Neutrophil (primary cell): ENCODE results near the gene FOXL1.

Source experiments
- H3K27ac ChIP-seq: fragments of 200-600 bp; sonication (generic); 2 replicates; pipeline ENCODE4 v1.5.1; 2016; ENCODE audit warnings: mild to moderate bottlenecking, moderate library complexity
- H3K27me3 ChIP-seq: fragments of 200-600 bp; sonication (generic); 2 replicates; pipeline ENCODE4 v1.6.0; 2016; ENCODE audit warnings: mild to moderate bottlenecking
- H3K36me3 ChIP-seq: fragments of 200-600 bp; sonication (generic); 2 replicates; pipeline ENCODE4 v1.5.1; 2017
- H3K4me1 ChIP-seq, 2 experiments: fragments of 200-600 bp in 1 of 2; sonication (generic) in 1 of 2; 1 replicate in 1 of 2; 2 replicates in 1 of 2; pipeline versions ENCODE4 v1.5.1 to v1.6.1; 2013 to 2016; ENCODE audit warnings: low read depth in 1 of 2, low read length in 1 of 2, mild to moderate bottlenecking in 1 of 2, moderate library complexity in 1 of 2; ENCODE audit not compliant: control insufficient read depth in 1 of 2, insufficient read depth in 1 of 2
- H3K4me3 ChIP-seq, 2 experiments: fragments of 200-600 bp in 1 of 2; sonication (generic) in 1 of 2; 1 replicate in 1 of 2; 2 replicates in 1 of 2; pipeline ENCODE4 v1.5.1; 2013 to 2016; ENCODE audit warnings: low read depth in 1 of 2, low read length in 1 of 2, mild to moderate bottlenecking in 1 of 2, moderate library complexity in 1 of 2
- H3K9me3 ChIP-seq: fragments of 200-600 bp; sonication (generic); 2 replicates; pipeline ENCODE4 v1.5.1; 2016
- TF ChIP-seq, protein P1 (sequence below): fragments of 200-600 bp; sonication (generic); IDR thresholded peaks from 2 replicates; pipeline ENCODE4 v1.5.1; 2016; ENCODE audit warnings: antibody characterized with exemption

FOXL1 gene

GRCh38 chr16:86618431-86619238, 40.3 kb downstream of the FOXL1 start:
- Histone ChIP-seq H3K27ac (no peak overlapping the region), H3K4me1 (no peaks in the 10 kb centered on the region), H3K4me3 (no peak overlapping the region), H3K9me3 (no peaks in the 10 kb centered on the region), H3K27me3 (no peaks in the 10 kb centered on the region), H3K36me3 (no peaks in the 10 kb centered on the region)
- TF ChIP-seq, protein P1, sequence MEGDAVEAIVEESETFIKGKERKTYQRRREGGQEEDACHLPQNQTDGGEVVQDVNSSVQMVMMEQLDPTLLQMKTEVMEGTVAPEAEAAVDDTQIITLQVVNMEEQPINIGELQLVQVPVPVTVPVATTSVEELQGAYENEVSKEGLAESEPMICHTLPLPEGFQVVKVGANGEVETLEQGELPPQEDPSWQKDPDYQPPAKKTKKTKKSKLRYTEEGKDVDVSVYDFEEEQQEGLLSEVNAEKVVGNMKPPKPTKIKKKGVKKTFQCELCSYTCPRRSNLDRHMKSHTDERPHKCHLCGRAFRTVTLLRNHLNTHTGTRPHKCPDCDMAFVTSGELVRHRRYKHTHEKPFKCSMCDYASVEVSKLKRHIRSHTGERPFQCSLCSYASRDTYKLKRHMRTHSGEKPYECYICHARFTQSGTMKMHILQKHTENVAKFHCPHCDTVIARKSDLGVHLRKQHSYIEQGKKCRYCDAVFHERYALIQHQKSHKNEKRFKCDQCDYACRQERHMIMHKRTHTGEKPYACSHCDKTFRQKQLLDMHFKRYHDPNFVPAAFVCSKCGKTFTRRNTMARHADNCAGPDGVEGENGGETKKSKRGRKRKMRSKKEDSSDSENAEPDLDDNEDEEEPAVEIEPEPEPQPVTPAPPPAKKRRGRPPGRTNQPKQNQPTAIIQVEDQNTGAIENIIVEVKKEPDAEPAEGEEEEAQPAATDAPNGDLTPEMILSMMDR: no peak

DNA sequence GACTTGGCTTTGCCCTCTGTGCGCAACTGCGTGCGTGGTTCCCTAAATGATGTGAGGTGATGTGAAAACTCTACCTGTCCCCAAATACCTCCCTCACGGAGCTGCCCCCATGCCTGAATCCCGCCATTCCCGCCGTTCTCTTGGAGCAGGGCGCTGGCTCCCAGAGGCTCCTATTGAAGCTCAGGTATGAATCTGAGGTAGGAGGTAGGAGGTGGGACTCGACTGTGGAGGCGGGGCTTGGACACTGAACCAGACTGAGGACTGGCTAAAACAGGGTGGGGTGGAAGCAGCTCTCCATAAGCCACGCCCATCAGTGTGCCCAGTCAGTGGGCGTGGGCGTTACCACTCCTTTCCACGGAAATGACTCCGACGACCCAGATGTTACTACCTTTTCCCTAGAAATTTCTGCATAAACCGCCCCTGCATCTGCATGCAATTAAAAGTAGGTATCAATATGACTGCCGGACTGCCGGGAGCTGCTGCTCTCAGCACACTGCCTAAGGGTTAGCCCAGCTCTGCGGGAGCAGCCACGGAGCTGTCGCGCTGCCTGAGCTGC, 41.0 kb downstream of the FOXL1 start:
- H3K4me1 ChIP-seq: no peaks in the 10 kb centered on the region
- no peak overlapping the region for H3K27ac ChIP-seq
- no peak overlapping the region for H3K4me3 ChIP-seq
- H3K36me3 ChIP-seq: no peaks in the 10 kb centered on the region
- no peaks in the 10 kb centered on the region for H3K9me3 ChIP-seq
- TF ChIP-seq, protein P1: no peak
- H3K27me3 ChIP-seq: no peaks in the 10 kb centered on the region

GRCh38 chr16:86620184-86620583, 41.8 kb downstream of the FOXL1 start:
- Histone ChIP-seq H3K4me1 (no peaks in the 10 kb centered on the region), H3K9me3 (no peaks in the 10 kb centered on the region), H3K27ac (no peak overlapping the region), H3K27me3 (no peaks in the 10 kb centered on the region), H3K36me3 (no peaks in the 10 kb centered on the region), H3K4me3 (no peak overlapping the region)
- TF ChIP-seq, protein P1: no peak

- Histone ChIP-seq H3K27me3 (no peaks in the 10 kb centered on the region), H3K36me3 (no peaks in the 10 kb centered on the region), H3K27ac (no peak overlapping the region), H3K4me3 (no peak overlapping the region), H3K4me1 (no peaks in the 10 kb centered on the region), H3K9me3 (no peaks in the 10 kb centered on the region)
- TF ChIP-seq, protein P1: no peak
These were observed 43.6 kb downstream of the FOXL1 start for GRCh38 chr16:86621966-86622365.

GRCh38 chr16:86622700-86623615, 44.6 kb downstream of the FOXL1 start:
- Histone ChIP-seq H3K27ac (no peak overlapping the region), H3K9me3 (no peaks in the 10 kb centered on the region), H3K4me1 (no peaks in the 10 kb centered on the region), H3K27me3 (no peaks in the 10 kb centered on the region), H3K36me3 (no peaks in the 10 kb centered on the region), H3K4me3 (no peak overlapping the region)
- TF ChIP-seq, protein P1: no peak
